LHCN-M2 (cell line): ENCODE measurements around the gene SLC22A8. TPM values are rescaled to one million over a fixed set of nuclear protein-coding genes. Genes with fewer than 3 reads are reported as not detected.
"Not testable (repeated sequence)": the region's sequence is repeated elsewhere in the genome, so short reads cannot be mapped to it uniquely, and the experiment has no call there.

Experiments
- DNase-seq: peaks from one replicate; pipeline ENCODE4 v3.0.0-alpha.2; 2012; ENCODE audit warnings: low read depth
- total RNA-seq: library from RNA; depleted of rRNA; stranded (reverse); fragments of >200 nt; gene quantifications from 2 replicates; pipeline ENCODE4 v1.2.3, GENCODE V29; 2014

Gene SLC22A8
- total RNA-seq, 1 experiment from 2014 or later, result not detected

DNA sequence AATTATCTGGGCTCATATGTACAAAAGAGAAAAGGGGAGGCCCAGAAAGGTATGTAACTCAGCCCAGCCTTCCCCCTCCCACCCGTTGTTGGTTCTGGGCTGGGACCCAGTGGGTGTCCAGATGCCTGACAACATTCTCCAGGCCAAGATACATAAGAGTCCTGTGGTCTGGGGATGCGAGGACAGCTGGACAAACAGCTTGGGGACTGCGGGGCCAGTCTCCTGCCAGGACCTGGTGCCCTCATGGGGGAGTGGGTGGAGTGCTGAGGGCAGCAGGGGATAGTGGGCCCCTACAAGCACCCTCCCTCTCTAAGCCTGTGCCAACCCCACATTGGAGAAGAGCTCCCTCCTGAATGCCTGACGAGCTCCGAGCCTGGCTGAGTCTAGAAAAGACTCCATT, 27.4 kb downstream of the SLC22A8 start:
- no peak for DNase-seq

DNA sequence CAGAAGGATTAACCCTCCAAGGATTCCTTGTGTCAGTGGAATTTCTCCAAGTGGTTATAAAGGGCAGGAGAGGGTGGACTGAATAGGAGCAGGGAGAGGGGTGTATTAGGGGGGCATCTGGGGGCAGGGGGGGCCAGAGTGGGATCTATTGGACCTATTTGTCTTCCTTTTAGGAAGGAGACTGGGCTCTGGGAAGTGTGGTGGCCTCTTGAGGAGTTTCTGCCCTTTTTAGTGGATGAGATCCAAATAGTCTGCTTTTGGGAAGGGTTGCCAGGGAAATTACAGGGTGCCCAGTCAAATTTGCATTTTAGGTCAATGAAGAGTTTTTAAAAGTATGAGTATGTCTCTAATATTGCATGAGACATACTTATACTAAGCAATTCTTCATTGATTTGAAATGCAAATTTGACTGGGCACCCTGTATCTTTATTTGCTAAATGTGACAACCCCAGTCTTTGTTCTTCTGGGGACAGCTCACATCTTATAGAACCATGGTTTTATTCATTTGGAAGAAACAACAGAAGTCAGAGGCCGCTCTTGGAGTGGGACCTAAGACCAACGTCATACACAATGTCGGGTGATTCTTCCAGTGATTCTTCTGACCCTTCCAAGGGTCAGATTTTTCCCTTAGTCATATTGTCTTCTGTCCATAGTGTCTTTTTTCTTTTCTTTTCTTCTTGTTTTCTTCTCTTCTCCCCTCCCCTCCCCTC, 30.4 kb downstream of the SLC22A8 start:
- no peak for DNase-seq

DNA sequence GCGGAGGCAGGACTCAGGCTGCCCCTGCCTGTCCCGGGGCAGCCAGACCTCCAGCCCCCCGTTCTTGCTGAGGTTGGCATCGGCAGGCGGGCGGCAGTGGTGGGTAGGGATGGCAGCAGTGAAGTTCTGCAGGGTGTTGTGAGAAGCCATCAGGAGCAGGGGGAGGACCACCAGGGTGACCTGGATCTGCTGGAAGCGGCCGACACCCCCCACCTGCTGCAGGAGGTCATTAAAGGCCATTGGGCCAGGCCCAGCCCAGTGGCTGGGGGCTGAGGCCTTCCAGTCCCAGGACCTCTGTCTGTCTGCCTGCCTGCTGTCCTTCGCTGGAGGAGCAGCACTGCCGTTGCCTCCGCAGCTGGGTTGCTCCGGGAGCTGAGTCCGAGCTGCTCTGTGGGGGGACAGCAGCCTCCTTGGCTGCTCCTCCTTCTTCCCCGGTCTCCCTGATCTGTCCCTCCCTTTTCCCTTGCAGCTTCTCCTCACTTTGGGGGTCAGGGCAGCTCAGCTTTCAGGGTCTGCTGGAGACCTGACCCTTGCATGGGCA, 31.1 kb downstream of the SLC22A8 start, which contains the start of gene SLC22A6:
SLC22A6 (minus strand) TSS at position 517 of the 541 bp plus-strand sequence; CDS start at position 240, 277 bp downstream.
- DNase-seq, result no peak

DNA sequence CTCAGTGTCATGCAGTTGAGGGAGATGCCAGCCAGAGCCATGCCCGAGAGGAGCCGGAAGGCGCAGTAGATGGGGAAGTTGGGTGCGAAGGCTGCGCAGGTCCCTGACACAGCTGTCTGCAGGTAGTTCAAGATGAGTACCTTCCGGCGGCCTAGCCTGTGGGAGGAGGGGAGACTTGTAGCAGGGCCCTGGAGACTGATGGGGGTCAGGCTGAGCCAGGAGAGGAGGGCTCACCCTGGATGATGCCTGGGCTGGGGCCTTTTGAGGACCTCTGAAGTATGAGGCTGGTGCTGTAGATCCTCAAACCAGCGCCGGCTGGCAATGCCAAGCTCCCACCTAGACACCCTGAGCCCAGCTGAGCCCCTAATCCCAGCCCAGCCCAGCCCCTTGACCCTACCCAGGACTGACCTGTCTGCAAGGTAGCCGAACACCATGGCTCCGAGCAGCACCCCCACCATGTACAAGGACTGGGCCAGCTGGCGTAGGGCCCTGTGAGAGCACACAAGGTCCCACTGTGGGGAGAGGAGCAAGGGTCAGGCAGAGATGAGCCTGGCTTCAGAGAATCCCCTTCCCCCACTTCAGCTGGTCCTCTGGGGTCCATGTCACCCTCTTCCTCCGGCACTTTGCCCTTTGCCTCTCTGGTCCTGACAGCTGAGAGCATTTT, 32.0 kb downstream of the SLC22A8 start:
- no peak for DNase-seq

DNA sequence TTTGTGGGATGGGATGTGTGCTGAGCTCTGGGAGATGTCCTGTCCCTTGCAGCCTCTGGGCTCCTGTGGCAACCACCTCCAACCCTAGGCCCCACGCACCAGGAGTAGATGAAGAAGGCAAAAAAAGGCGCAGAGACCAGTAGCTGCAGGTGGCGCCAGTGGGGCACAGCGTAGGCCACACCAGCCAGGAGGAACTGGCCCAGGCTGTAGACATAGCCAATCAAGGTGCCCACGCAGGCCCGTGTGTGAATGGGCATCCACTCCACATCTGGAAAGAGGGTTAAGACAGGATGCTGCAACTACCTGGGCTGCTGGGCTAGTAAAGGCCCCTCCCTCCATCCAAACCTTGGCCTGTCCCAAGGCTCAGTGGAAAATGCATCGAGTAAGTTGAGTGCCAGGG, 33.9 kb downstream of the SLC22A8 start:
- no peak for DNase-seq

DNA sequence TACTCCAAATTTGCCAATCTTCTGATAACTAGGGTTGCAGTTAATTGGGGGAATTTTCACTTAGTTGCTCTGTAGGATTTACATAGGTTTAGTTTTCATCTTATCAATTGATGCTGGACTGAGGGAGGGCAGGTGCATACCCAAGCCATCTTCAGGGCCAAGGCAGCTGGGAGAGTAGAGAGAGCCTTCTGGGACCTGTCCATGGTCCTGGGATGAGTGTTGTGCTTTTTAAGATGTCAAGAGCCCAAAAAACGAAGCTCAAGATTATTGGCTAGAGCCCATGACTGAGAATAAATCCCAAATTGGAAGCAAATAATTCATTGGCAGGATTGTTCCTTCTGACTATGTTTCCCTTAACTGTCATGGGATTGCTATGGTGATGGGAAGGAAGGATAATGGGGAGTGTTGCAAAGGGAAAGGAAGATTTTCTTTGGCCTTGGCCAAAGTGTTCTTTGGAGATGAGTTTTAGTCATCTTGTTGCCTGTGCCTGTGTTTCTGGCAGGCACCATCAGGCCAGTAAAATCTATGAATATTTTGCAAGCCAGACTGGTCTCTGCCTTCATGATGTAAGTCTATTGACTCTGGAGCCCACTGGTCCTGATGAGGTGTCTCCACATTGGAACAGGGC, 35.4 kb downstream of the SLC22A8 start:
- no peak for DNase-seq

DNA sequence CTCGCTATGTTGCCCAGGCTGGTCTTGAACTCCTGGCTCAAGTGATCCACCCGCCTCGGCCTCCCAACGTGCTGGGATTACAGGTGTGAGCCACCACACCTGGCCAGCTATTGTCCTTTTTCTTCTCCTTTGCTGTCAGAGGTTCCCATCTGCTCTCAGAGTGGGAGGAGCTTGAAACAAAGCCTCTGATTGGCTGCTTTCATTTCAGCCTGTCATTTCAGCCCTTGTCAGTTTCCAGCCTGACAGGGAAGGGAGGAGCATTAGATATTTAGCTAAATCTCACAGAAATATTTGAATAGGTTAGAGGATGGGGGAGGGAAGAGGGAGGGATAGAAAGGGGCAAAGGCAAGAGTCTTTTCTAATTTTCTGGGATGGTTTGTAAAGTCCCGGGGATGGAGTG, 39.5 kb downstream of the SLC22A8 start:
- no peak for DNase-seq

DNA sequence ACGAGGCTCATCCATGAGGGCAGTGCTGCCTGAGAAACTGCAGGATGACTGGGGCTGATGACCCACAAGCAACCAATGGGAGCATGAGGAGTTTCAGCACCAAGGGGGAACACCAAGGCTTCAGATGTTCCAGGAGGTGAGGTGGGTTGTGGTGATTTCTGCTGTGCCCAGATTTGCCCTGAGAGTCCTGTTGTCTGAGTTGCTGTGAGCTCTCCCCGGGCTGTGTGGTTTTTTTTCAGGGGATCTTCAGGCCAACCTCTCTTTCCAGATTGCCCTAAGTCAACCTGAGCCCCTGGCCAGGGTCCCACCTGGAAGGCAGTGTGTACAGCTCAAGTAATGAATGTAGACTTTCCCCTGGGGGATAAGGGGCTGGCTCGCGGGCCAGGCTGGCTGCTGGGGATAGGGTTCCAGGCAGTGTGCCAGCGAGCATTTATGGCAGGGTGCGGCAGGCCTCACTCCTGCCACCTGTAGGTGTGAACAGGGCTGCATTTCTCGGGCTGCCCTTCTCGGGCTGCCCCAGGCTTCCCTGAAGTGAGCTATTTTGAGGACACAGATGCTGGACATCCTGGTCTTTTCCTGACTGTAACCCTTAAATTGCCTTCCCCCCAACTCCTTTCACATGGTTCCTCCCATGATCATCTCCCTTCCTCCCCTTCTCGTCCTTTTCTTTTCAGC, 40.7 kb downstream of the SLC22A8 start:
- DNase-seq, result peak; percentile 16

DNA sequence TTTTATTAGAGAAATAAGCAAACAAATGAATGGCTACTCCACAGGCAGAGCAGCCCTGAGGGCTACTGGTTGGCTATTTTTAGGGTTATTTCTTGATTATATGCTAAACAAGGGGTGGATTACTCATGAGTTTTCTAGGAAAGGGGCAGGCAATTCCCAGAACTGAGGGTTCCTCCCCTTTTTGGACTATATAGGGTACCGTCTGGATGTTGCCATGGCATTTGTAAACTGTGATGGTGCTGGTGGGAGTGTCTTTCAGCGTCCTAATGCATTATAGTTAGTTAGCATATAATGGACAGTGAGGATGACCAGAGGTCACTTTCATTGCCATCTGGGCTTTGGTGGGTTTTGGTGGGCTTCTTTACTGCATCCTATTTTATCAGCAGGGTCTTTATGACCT, 50.1 kb downstream of the SLC22A8 start:
- no peak for DNase-seq

DNA sequence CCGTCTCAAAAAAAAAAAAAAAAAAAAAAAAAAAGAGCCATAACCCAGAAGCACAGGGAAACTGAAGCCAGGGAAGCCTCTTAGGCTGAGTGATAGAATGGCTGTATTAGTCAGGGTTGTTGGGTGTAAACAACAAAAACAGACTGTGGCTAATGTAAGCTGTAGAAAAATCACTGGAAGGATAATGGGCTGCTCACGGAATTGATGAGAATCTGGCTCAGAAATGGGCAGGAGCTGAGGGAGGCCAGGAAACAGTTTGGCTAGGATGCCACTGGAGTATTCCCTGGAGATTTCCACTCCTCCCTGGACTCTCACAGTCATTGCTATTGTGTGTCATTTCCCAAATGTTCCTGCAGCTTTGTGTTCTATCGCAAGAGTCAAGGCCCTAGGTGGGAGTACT, 53.2 kb downstream of the SLC22A8 start:
- no peak for DNase-seq

DNA sequence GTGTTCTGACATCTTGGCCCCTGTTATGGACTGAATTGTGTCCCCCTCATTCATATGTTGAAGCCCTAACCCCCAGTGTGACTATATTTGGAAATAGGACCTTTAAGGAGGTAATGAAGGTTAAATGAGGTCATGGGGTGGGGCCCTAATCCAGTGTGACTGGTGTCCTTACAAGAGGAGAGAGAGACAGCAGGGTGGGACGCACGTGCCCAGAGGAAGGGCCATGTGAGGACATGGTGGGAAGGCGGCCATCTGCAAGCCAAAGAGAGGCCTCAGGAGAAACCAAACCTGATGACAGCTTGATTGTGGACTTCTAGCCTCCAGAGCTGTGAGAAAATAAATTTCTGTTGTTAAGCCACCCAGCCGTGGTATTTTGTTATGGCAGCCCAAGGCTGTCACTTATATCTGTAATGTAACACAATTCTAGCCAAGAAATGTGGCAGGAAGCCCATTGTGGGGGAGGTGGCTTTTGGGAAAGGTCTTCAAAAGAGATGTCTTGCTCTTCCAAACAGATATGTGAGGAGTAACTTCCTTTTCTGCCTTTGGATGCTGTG, 54.5 kb downstream of the SLC22A8 start:
- no peak for DNase-seq

DNA sequence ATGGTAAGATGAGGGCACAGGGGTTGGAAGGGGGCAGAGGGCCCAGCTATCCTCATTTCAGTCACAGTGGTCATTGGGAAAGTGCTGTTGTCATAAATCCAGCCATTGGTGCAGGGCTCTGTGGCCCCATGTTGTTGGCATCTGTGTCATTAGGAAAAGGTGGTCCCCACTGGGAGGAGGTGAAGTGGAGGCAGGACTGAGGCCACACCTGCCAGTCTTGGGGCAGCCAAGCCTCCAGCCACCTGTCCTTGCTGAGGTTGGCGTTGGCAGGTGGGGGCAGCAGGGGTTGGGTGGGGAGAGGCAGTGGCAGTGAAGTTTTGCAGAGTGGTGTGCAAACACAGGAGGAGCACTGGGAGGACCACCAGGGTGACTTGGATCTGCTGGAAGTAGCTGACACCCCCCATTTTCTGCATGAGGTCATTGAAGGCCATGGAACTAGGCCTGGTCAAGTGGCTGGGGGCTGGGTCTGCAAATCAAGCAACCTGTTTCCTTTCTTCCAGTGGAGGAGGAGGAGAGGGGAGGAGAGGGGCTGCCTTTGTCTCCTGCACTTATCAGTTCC, 56.1 kb downstream of the SLC22A8 start:
- no peak for DNase-seq

DNA sequence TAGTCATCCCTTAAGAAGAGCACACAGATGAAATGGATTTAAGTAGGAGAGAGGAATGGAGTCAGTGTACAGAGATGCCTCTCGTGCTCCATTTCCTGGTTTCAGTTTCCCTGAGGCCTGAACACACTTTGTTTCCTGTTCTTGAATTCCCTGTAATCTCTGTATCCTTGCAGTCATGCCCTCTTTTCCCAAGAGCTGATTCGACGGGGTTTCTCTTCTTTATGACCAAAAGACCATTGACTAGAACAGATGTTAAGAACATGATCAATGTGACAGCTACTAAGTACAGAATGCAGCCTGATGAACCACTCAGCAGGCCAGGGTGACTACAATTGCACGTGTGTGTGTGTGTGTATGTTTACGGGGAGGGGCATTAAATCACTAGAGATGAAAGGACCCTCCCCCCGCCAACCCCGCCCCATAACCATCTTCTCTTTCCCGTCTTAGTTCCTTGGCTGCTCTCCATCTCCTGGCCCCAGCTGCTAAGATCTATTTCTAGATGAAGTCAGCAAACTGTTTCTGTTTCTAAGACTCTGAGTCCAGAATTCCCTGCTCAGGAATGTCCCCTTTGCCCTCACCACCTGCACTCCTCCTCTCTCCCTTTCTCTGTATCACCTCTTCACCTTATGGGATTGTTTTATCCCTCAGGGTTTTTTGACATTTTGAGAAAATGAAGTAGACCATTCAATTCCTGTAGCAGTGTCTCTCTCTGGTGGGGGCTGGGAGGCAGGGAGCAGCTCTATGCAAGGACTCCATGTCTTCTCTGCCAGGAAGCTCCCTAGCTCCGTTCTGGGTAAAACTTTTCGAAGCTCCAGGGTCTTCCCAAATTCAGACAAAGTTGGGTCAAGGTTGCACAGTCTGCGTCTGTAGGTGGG, 56.9 kb downstream of the SLC22A8 start:
- DNase-seq, result peak; percentile 60

DNA sequence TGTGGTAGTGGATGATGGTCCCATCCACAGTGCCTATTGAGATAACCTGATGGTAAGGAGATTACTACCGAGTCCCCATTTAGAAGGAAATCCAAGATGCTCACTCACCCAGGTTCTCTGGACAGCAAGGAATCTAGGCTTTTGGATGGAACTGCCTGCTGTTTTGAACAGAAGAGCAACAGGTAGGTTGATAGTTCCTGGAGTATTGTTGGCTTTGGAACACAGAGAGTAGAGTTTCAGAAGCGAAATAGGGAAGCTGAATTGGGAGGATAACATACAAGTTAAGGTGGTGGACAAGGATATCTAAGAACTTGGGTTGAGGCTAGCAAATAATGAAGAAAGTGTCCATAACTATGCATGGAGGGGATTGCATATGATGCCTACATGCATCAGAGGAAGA, 58.5 kb downstream of the SLC22A8 start:
- DNase-seq, result no peak

DNA sequence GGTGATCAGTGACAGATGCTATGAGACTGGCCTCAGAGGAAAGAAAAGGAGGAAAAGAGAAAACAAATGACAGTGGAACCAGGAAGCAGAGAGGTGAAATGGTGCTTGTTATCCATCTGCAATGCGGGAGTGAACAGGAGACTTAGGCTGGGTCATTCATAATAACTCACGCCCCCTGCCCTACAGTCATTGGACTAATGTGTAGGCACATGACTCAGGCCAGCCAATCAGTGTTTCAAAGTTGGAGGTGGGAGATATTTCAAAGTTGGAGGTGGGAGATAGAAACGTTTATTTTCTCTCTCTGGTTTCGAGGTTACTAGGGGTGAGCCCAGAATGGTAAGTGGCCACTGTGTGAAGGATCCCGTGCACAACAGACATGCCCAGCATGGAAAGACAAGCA, 61.2 kb downstream of the SLC22A8 start:
- no peak for DNase-seq

DNA sequence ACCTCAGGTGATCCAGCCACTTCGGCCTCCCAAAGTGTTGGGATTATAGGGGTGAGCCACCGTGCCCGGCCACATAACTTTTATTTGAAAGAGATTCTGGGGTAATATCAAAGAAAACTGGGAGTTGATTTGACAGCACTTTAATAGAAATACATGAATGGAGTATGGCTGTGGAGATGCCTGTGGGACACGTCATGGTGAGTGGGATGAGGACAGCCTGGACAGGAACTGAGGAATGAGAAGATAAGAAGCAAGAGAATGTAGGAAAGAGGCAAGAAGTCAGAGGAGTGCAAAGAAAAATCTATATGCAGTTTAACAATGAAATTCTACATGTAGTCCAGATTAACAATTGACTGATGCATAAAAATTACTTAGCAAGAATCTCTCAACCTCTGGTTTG, 61.8 kb downstream of the SLC22A8 start:
- DNase-seq, result no peak

DNA sequence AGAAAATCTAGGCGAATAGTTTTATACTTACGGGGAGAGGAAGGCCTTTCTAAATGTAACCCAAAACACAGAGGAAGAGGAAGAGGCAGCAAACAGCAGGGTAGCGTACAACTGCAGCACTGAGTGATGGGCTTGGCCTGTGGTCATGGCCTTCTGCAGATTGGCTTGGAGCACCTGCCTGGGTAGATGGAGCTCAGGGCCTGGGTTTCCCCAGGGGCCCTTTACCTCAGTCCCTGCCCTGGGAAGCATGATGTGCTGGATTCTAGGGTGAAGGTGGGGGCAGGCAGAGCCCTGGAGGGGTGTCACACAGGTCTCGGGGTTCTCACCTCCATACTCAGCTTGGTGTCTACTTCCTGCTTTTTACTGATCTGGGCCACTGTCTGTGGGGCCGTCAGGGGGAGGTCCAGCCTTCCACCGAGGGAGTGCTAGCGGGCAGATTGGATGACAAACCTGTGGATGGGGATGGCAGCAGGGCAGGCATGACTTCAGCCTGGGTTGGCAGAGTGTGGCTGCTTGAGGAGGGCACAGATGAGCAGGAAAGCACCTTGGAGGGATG, 66.8 kb downstream of the SLC22A8 start:
- DNase-seq, result no peak

DNA sequence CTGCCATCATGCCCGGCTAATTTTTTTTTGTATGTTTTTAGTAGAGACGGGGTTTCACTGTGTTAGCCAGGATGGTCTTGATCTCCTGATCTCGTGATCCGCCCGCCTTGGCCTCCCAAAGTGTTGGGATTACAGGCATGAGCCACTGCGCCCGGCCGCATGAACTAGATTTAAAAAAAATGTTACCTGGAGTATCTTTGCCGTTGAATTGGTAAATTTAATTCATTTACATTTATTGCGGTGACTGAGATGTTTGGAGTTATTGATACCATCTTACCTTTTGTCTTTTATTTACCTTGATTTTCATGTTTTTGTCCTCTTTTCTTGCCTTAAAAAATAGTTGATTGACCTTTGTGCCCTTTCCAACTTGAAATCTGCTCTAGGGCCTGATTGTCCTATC, 70.1 kb downstream of the SLC22A8 start:
- not testable (repeated sequence) for DNase-seq
